Activated naive CD4-positive, alpha-beta T cell (primary cell): Measurements from ENCODE around the gene KRTAP5-10.
"Not testable (repeated sequence)": the region's sequence is repeated elsewhere in the genome, so short reads cannot be mapped to it uniquely, and the experiment has no call there.

Source experiments
- DNase-seq, 4 experiments: peaks; one replicate each; lab custom pipeline; 2025; lab: John Stamatoyannopoulos, UW

Gene KRTAP5-10

GRCh38 chr11:71572811-71573210, 7.4 kb downstream of the KRTAP5-10 start:
- DNase-seq = no peak

GRCh38 chr11:71574418-71574817, 9.1 kb downstream of the KRTAP5-10 start:
- DNase-seq = no peak

- DNase-seq = no peak
Measured at GRCh38 chr11:71575723-71576424, 10.5 kb downstream of the KRTAP5-10 start.

- not testable (repeated sequence) for DNase-seq
Measured at GRCh38 chr11:71576688-71577465, 11.5 kb downstream of the KRTAP5-10 start.

GRCh38 chr11:71577469-71578004, 12.2 kb downstream of the KRTAP5-10 start:
- DNase-seq = no peak

- not testable (repeated sequence) for DNase-seq
Measured at GRCh38 chr11:71579513-71579912, 14.2 kb downstream of the KRTAP5-10 start.

GRCh38 chr11:71580057-71581003, 15.0 kb downstream of the KRTAP5-10 start:
- DNase-seq = no peak

GRCh38 chr11:71581826-71582225, 16.5 kb downstream of the KRTAP5-10 start:
- DNase-seq = no peak

GRCh38 chr11:71582309-71582895, 17.0 kb downstream of the KRTAP5-10 start, which contains the start of gene KRTAP5-11:
KRTAP5-11 (minus strand) TSS chr11:71582875; CDS start chr11:71582837, 38 bp downstream.
- no peak for DNase-seq

GRCh38 chr11:71582969-71583368, 17.6 kb downstream of the KRTAP5-10 start:
- DNase-seq = not testable (repeated sequence)

GRCh38 chr11:71585673-71586072, 20.3 kb downstream of the KRTAP5-10 start:
- not testable (repeated sequence) for DNase-seq

GRCh38 chr11:71588314-71588713, 23.0 kb downstream of the KRTAP5-10 start:
- not testable (repeated sequence) for DNase-seq

GRCh38 chr11:71588822-71589545, 23.6 kb downstream of the KRTAP5-10 start:
- not testable (repeated sequence) for DNase-seq

GRCh38 chr11:71589546-71589920, 24.2 kb downstream of the KRTAP5-10 start:
- not testable (repeated sequence) for DNase-seq

GRCh38 chr11:71603221-71603620, 37.9 kb downstream of the KRTAP5-10 start:
- DNase-seq = not testable (repeated sequence)

- DNase-seq = not testable (repeated sequence)
Measured at GRCh38 chr11:71604798-71605488, 39.6 kb downstream of the KRTAP5-10 start.

GRCh38 chr11:71606853-71607519, 41.6 kb downstream of the KRTAP5-10 start:
- not testable (repeated sequence) for DNase-seq

GRCh38 chr11:71607520-71608216, 42.3 kb downstream of the KRTAP5-10 start:
- not testable (repeated sequence) for DNase-seq

GRCh38 chr11:71608272-71608671, 42.9 kb downstream of the KRTAP5-10 start:
- DNase-seq = not testable (repeated sequence)
